Subcutaneous abdominal adipose tissue (tissue), 5 donors: ENCODE data around the gene SLC25A48.

Experiments
- H3K27ac ChIP-seq: one replicate; pipeline ENCODE4 v1.7.0; 2013; ENCODE audit warnings: low read depth, mild to moderate bottlenecking, inconsistent platforms, low read length, moderate library complexity
- H3K27me3 ChIP-seq, 5 donors: one replicate each; pipeline ENCODE4 v1.7.0; 2013; ENCODE audit warnings: low read length in 5 of 5, inconsistent platforms in 1 of 5; ENCODE audit not compliant: control insufficient read depth in 5 of 5, insufficient read depth in 4 of 5
- H3K36me3 ChIP-seq, 5 donors: one replicate each; pipeline ENCODE4 v1.7.0; 2013; ENCODE audit warnings: low read length in 5 of 5; ENCODE audit not compliant: control insufficient read depth in 5 of 5, insufficient read depth in 5 of 5
- H3K4me1 ChIP-seq, 5 donors: one replicate each; pipeline ENCODE4 v1.7.0; 2013; ENCODE audit warnings: low read length in 5 of 5, mild to moderate bottlenecking in 3 of 5, moderate library complexity in 1 of 5; ENCODE audit not compliant: control insufficient read depth in 5 of 5, insufficient read depth in 5 of 5
- H3K4me3 ChIP-seq, 5 donors: one replicate each; pipeline ENCODE4 v1.7.0; 2013; ENCODE audit warnings: low read length in 5 of 5, low read depth in 1 of 5
- H3K9ac ChIP-seq, 5 donors: one replicate each; pipeline ENCODE4 v1.7.0; 2013; ENCODE audit warnings: low read length in 5 of 5, mild to moderate bottlenecking in 4 of 5, moderate library complexity in 3 of 5
- H3K9me3 ChIP-seq, 5 donors: one replicate each; pipeline ENCODE4 v1.7.0; 2013; ENCODE audit warnings: low read length in 5 of 5; ENCODE audit not compliant: control insufficient read depth in 5 of 5
- donor health status: healthy.
- donor health status: healthy.
- donor health status: healthy.
- donor health status: healthy.
- donor health status: healthy.

The SLC25A48 gene

DNA sequence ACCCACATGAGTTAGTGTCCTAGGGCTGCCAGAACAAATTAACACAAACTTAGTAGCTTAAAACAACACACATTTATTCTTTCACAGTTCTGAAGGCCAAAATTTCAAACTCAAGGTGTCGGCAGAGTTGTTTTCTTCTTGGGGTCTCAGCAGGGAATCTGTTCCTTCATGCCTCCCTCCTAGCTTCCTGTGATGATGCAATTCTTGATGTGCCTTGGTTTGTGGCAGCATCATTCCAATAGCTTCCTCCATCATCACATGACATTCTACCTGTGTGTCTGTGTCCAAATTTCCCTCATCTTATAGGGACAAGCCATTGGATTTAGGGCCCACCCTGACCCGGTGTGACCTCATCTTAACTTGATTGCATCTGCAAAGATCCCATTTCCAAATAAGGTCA lies 12.2 kb upstream of the SLC25A48 start:
- no peak overlapping the region for H3K27ac ChIP-seq
- H3K9me3 ChIP-seq = no peaks in the 10 kb centered on the region
- H3K4me1 ChIP-seq = no peaks in the 10 kb centered on the region
- peaks cover 0 to 3% (median 0%) of the 10 kb centered on the region in 5 donors for H3K27me3 ChIP-seq
- no peak overlapping the region for H3K4me3 ChIP-seq
- no peak overlapping the region for H3K9ac ChIP-seq
- H3K36me3 ChIP-seq = no peaks in the 10 kb centered on the region

- Histone ChIP-seq H3K4me1 (peaks cover 0 to 2% (median 0%) of the 10 kb centered on the region in 5 donors), H3K9me3 (no peaks in the 10 kb centered on the region), H3K4me3 (no peak overlapping the region), H3K27ac (no peak overlapping the region), H3K9ac (no peak overlapping the region), H3K27me3 (peaks cover 0 to 3% (median 0%) of the 10 kb centered on the region in 5 donors), H3K36me3 (no peaks in the 10 kb centered on the region)
Observed at GRCh38 chr5:135822959-135823358, 11.5 kb upstream of the SLC25A48 start.

DNA sequence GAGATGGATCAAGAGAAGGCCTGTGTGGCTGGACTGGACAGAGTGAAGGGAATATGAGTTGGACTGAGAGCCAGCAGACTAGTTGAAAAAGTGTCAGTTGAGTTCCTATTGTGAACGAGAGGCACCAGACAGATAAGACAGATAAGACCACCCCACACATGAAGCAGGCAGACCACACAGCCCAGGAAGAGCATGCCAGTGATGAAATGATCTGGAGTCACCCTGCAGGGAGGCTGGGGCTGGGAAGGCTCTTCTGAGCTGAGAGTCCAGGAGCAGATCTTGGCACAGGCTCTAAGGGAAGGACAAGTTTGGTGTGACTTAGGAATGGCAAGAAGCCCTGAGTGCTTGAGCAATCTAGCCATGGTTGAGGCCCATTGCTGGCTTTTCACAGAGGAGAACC lies 10.6 kb upstream of the SLC25A48 start:
- no peaks in the 10 kb centered on the region for H3K9me3 ChIP-seq
- H3K9ac ChIP-seq = no peak overlapping the region
- no peak overlapping the region for H3K4me3 ChIP-seq
- peaks cover 0 to 3% (median 0%) of the 10 kb centered on the region in 5 donors for H3K27me3 ChIP-seq
- peaks cover 0 to 2% (median 0%) of the 10 kb centered on the region in 5 donors for H3K4me1 ChIP-seq
- no peaks in the 10 kb centered on the region for H3K36me3 ChIP-seq
- no peak overlapping the region for H3K27ac ChIP-seq

DNA sequence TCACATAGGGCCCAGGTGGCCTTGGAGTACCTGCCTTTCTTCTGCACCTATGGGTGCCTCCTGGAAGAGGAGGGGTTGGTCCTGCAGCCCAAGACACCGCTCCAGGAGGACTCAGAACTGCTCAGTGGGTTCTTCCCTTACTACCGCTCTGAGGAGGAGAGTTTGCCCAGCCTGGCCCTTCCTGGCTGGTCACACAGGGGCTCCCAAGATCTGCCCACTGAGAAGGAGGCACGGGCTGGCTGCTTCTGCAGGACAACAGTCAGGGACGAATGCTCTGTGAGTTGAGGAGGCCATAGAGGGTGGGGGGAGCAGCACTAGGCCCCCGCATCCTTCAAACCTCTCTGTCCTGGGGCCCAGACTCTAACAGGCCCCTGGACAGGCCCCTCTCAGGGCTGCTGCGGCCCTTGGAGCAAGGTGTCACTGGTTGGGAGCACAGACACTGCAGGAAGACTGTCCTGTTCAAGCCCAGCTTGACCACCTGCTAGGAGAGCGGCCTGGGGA lies 9.9 kb upstream of the SLC25A48 start:
- H3K9ac ChIP-seq = no peak overlapping the region
- H3K9me3 ChIP-seq = no peaks in the 10 kb centered on the region
- peaks cover 0 to 3% (median 0%) of the 10 kb centered on the region in 5 donors for H3K27me3 ChIP-seq
- no peak overlapping the region for H3K27ac ChIP-seq
- H3K4me3 ChIP-seq = no peak overlapping the region
- H3K4me1 ChIP-seq = peaks cover 0 to 2% (median 0%) of the 10 kb centered on the region in 5 donors
- no peaks in the 10 kb centered on the region for H3K36me3 ChIP-seq

- H3K36me3 ChIP-seq = no peaks in the 10 kb centered on the region
- H3K9ac ChIP-seq = no peak overlapping the region
- H3K4me3 ChIP-seq = no peak overlapping the region
- no peaks in the 10 kb centered on the region for H3K9me3 ChIP-seq
- H3K4me1 ChIP-seq = peaks cover 0 to 4% (median 0%) of the 10 kb centered on the region in 5 donors
- peaks cover 0 to 6% (median 3%) of the 10 kb centered on the region in 5 donors for H3K27me3 ChIP-seq
- H3K27ac ChIP-seq = no peak overlapping the region
Observed at GRCh38 chr5:135825373-135826220, 8.9 kb upstream of the SLC25A48 start.

GRCh38 chr5:135826221-135826525 lies 8.3 kb upstream of the SLC25A48 start:
- Histone ChIP-seq H3K9me3 (no peaks in the 10 kb centered on the region), H3K27ac (no peak overlapping the region), H3K4me1 (peaks cover 0 to 4% (median 0%) of the 10 kb centered on the region in 5 donors), H3K27me3 (peaks cover 0 to 9% (median 7%) of the 10 kb centered on the region in 5 donors), H3K9ac (no peak overlapping the region), H3K36me3 (no peaks in the 10 kb centered on the region), H3K4me3 (no peak overlapping the region)

DNA sequence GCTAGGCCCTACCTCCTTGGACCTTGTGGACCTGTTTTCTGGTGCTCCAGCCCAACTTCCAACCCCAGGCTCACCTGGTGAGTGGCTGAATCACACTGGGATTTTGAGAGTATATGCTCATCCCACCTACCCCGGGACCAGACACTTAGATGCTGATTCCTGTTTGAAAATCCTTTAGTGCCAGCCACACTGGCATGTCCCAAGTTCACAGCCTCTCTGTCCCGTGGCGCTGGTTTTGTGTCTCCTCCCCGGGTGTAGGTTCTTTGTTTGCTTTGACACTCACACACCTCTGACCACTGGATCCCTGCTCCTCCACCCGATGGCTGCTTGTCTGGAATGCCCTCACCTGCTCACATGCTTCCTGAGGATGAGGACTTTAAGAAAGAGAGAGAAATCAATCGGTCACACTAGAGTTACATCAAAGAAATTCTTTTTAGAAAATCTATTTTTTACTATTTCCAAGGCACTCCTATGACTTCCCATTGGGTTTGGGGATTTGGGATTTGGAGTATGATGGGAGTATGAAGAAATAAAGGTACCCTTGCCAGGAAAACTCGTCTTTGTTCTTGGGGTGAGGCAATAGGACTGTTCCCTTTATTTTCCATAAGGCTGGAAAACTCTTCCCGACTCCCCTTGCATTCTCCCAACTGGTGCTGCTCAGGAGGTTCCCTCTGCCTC lies 7.3 kb upstream of the SLC25A48 start:
- no peak overlapping the region for H3K27ac ChIP-seq
- no peak overlapping the region for H3K4me3 ChIP-seq
- H3K27me3 ChIP-seq = peaks cover 0 to 14% (median 13%) of the 10 kb centered on the region in 5 donors
- no peak overlapping the region for H3K9ac ChIP-seq
- no peaks in the 10 kb centered on the region for H3K9me3 ChIP-seq
- H3K36me3 ChIP-seq = no peaks in the 10 kb centered on the region
- H3K4me1 ChIP-seq = peaks cover 0 to 4% (median 0%) of the 10 kb centered on the region in 5 donors

DNA sequence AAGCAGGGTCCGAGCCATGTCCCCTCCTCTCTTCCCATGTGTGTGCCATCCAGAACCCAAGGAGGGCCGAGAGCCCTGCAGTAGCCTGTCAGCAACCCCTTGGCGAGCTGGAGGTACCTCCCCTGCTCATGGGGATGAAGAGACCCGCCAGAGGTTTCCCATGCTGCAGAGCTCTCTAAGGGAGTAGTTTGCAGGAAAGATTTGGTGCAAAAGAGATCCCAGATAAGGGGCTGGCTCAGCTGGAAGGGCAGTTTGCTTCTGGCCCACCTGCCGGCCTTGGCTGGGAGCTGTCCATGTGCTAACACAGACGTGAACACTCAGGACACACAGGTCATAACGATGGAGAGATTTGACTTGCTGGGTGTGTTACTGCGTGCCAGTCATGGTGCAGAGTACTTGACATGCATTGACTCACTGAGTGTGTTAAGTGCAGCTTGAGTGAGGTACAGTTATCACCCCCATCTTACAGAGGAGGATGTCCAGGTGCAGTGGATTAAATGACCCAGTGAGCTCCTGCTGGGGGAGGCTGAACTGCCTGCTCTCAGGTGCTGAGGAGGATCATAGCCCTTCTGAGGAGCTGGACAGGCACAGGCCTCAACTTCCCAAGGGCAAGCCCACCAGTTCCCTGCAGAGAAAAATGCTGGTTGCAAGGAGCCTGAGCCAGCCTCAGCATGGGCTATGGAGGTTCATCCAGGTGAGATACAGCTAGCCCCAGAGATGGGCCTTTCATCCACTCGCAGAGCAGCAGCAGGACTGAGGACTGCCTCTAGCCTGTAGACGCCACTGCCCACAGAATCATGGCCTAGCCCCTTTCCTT lies 6.3 kb upstream of the SLC25A48 start:
- H3K9ac ChIP-seq = no peak overlapping the region
- H3K27ac ChIP-seq = no peak overlapping the region
- no peaks in the 10 kb centered on the region for H3K36me3 ChIP-seq
- H3K9me3 ChIP-seq = no peaks in the 10 kb centered on the region
- peaks cover under 1 to 22% (median 18%) of the 10 kb centered on the region in 5 donors for H3K27me3 ChIP-seq
- no peak overlapping the region for H3K4me3 ChIP-seq
- peaks cover 0 to 4% (median 0%) of the 10 kb centered on the region in 5 donors for H3K4me1 ChIP-seq

- H3K9ac ChIP-seq = no peak overlapping the region
- no peaks in the 10 kb centered on the region for H3K36me3 ChIP-seq
- H3K4me3 ChIP-seq = no peak overlapping the region
- peaks cover 0 to 4% (median 0%) of the 10 kb centered on the region in 5 donors for H3K4me1 ChIP-seq
- H3K9me3 ChIP-seq = no peaks in the 10 kb centered on the region
- no peak overlapping the region for H3K27ac ChIP-seq
- H3K27me3 ChIP-seq = peaks cover 5 to 27% (median 23%) of the 10 kb centered on the region in 5 donors
Observed at GRCh38 chr5:135828782-135829127, 5.7 kb upstream of the SLC25A48 start.
